Activated naive CD4-positive, alpha-beta T cell treated with anti-CD3 and anti-CD28 coated beads, Interleukin-2, amount 10 ng/mL, durations not matched to agents 5 hours and 36 hours (primary cell): Measurements from ENCODE around the gene GDPD3. TPM values are rescaled to one million over a fixed set of nuclear protein-coding genes. Genes with fewer than 3 reads are reported as not detected.

Experiments used
- total RNA-seq, 2 experiments: library from RNA; stranded (reverse); gene quantifications; one replicate each; pipeline ENCODE4 v1.2.3, GENCODE V29; 2021

Gene GDPD3
- 10 to 100 TPM; 14.1 to 17.4 TPM for total RNA-seq

GRCh38 chr16:30113031-30113710 lies at the start of gene GDPD3:
Gene GDPD3, minus strand, starts transcription at chr16:30113537. Its CDS starts 59 bp downstream, at chr16:30113478.

GRCh38 chr16:30096105-30096861 lies 17.1 kb downstream of the GDPD3 start, which contains the start of gene YPEL3:
Gene YPEL3, minus strand, starts transcription at chr16:30096213. Its CDS starts 731 bp downstream, at chr16:30095482.

GRCh38 chr16:30091474-30092372 lies 21.6 kb downstream of the GDPD3 start, which contains the start of gene TBX6:
Gene TBX6, minus strand, starts transcription at chr16:30091924. Its CDS starts 731 bp downstream, at chr16:30091193.

GRCh38 chr16:30075503-30076275 lies 37.6 kb downstream of the GDPD3 start, which contains the start of gene PPP4C:
Gene PPP4C, plus strand, starts transcription at chr16:30075994. Its CDS starts 384 bp downstream, at chr16:30076378.

GRCh38 chr16:30065102-30065942 lies 48.0 kb downstream of the GDPD3 start, which contains the start of gene ALDOA:
Gene ALDOA, plus strand, starts transcription at chr16:30065760. Its CDS starts 1,138 bp downstream, at chr16:30066898.

Other genes with a start within 250 kb of the GDPD3 start
- not detected for gene SEZ6L2, start 214.0 kb downstream of the GDPD3 start, total RNA-seq
- not detected for gene ASPHD1, start 213.0 kb downstream of the GDPD3 start, total RNA-seq
- 10 to 100 TPM; 30.4 to 32.9 TPM for gene KCTD13, start 187.3 kb downstream of the GDPD3 start, total RNA-seq
- gene TMEM219, start 151.5 kb downstream of the GDPD3 start, total RNA-seq = 10 to 100 TPM; 74.1 to 77.3 TPM
- 10 to 100 TPM; 42.2 to 43.0 TPM for gene TAOK2, start 139.7 kb downstream of the GDPD3 start, total RNA-seq
- gene HIRIP3, start 117.9 kb downstream of the GDPD3 start, total RNA-seq = 10 to 100 TPM; 33.1 to 34.6 TPM
- 100 to 1,000 TPM; 101 to 102 TPM for gene INO80E, start 117.3 kb downstream of the GDPD3 start, total RNA-seq
- gene DOC2A, start 102.5 kb downstream of the GDPD3 start, total RNA-seq = not detected
- not detected for gene C16orf92, start 90.3 kb downstream of the GDPD3 start, total RNA-seq
- gene TLCD3B, start 82.3 kb downstream of the GDPD3 start, total RNA-seq = 1 to 10 TPM; 4.7 to 5.8 TPM
- gene ALDOA, start 47.8 kb downstream of the GDPD3 start, total RNA-seq = 1,000 to 10,000 TPM; 1,254 to 1,292 TPM
- 100 to 1,000 TPM; 120 to 124 TPM for gene PPP4C, start 37.5 kb downstream of the GDPD3 start, total RNA-seq
- gene TBX6, start 21.6 kb downstream of the GDPD3 start, total RNA-seq = 1 to 10 TPM; 1.8 to 2.1 TPM
- 10 to 100 TPM; 96.1 to 96.3 TPM for gene YPEL3, start 17.3 kb downstream of the GDPD3 start, total RNA-seq
- 10 to 100 TPM; 75.2 to 75.6 TPM for gene MAPK3, start 9.7 kb upstream of the GDPD3 start, total RNA-seq
- 1,000 to 10,000 TPM; 1,549 to 1,565 TPM for gene CORO1A, start 70.1 kb upstream of the GDPD3 start, total RNA-seq
- gene BOLA2B, start 80.1 kb upstream of the GDPD3 start, total RNA-seq = 100 to 1,000 TPM; 122 to 123 TPM
- 10 to 100 TPM; 74.5 to 91.7 TPM for gene SLX1A, start 80.3 kb upstream of the GDPD3 start, total RNA-seq
- 10 to 100 TPM; 24.0 to 31.6 TPM for gene SULT1A3, start 85.7 kb upstream of the GDPD3 start, total RNA-seq
- gene NPIPB13, start 134.9 kb upstream of the GDPD3 start, total RNA-seq = 10 to 100 TPM in 1 of 2 experiments, 1 to 10 TPM in 1; 7.5 to 15.5 TPM
- 10 to 100 TPM; 51.3 to 55.5 TPM for gene CD2BP2, start 241.8 kb upstream of the GDPD3 start, total RNA-seq